Mucosa of descending colon (tissue), 3 donors: ENCODE results near the gene ASB7. TPM values are rescaled to one million over a fixed set of nuclear protein-coding genes. Genes with fewer than 3 reads are reported as not detected.
A peak's percentile ranks its signal among the peaks of the same experiment; 100 is the strongest.

ENCODE experiments used
- ATAC-seq: fragments of 200-7000 bp; cut with Tn5 transposase; one replicate; pipeline ENCODE4 v1.9.1; 2020; ENCODE audit warnings: mild to moderate bottlenecking, moderate library complexity
- DNase-seq, 3 donors: peaks; one replicate each; pipeline ENCODE4 v3.0.0-alpha.2; 2020
- H3K36me3 ChIP-seq: fragments of 200-600 bp; one replicate; pipeline ENCODE4 v1.8.0; 2021; ENCODE audit warnings: low read depth, mild to moderate bottlenecking
- H3K4me1 ChIP-seq: fragments of 200-600 bp; one replicate; pipeline ENCODE4 v1.8.0; 2021; ENCODE audit warnings: low read depth, mild to moderate bottlenecking
- H3K4me3 ChIP-seq: fragments of 200-600 bp; one replicate; pipeline ENCODE4 v1.8.0; 2021; ENCODE audit warnings: mild to moderate bottlenecking
- H3K9me3 ChIP-seq: fragments of 200-600 bp; one replicate; pipeline ENCODE4 v1.8.0; 2021; ENCODE audit warnings: mild to moderate bottlenecking
- CTCF ChIP-seq: fragments of 200-600 bp; IDR thresholded peaks from one replicate; pipeline ENCODE4 v1.8.0; 2022; ENCODE audit warnings: antibody characterized with exemption, mild to moderate bottlenecking
- intact Hi-C, 2 donors: fragments of 100-400 bp; cut with DNase I in 1 of 2; cut with micrococcal nuclease in 1 of 2; formaldehyde crosslinking; loops; one replicate each; pipeline versions ENCODE4 v1.11.0 to v1.11.1; 2022; cut with DNase I, micrococcal nuclease
- long read RNA-seq, 2 donors: library from polyadenylated mRNA; unstranded; transcript quantifications; one replicate each; pipeline ENCODE4 v2.0.0, GENCODE V29; 2019 to 2021
- total RNA-seq, 3 donors: library from RNA; stranded (reverse); fragmentation: NEBNext Ultra II Directional in 2 of 3; extraction: Animal tissue kit (Norgen Biotek cat#: 25700) in 2 of 3; gene quantifications; one replicate each; pipeline versions ENCODE4 v1.2.1 to v1.2.4, GENCODE V29; 2021 to 2023
- donor health status: DM: no; HTN: no; CAD: no; lungs with moderate emphysema.
- donor health status: DM: no; HTN: no; CAD: no.
- donor health status: DM: no; HTN: yes; CAD: no.

ASB7 gene
- 10 to 100 TPM; 20.1 to 23.5 (median 22.2) TPM for total RNA-seq
- long read RNA-seq, donor 1, full-length matches to known transcripts, result 12 of 14 reads
- long read RNA-seq, donor 1, partial matches to known transcripts, result 2 of 14 reads
- long read RNA-seq, donor 1, other reads (novel, unspliced or antisense), result 0 of 14 reads
- long read RNA-seq, donor 2, partial matches to known transcripts, result 0 of 1 reads
- long read RNA-seq, donor 2, other reads (novel, unspliced or antisense), result 0 of 1 reads

- no peak for TF ChIP-seq CTCF
- peaks cover 17% of the 10 kb centered on the region for H3K4me1 ChIP-seq
- H3K36me3 ChIP-seq, result no peaks in the 10 kb centered on the region
- peak within 1 kb of the TSS; percentile 66 for H3K4me3 ChIP-seq
- no peaks in the 10 kb centered on the region for H3K9me3 ChIP-seq
- ATAC-seq (peak; percentile 95), DNase-seq (peak; percentile 100)
- intact Hi-C loops, result no loop called here
These were observed at the start of gene ASB7, which contains the start of gene LINS1 for GRCh38 chr15:100602064-100602822. TSS of gene ASB7 (plus strand) at chr15:100602589. CDS start at chr15:100612217, 9,628 bp downstream. TSS of gene LINS1 (minus strand) at chr15:100602184. CDS start at chr15:100580842, 21,342 bp downstream.

GRCh38 chr15:100553468-100553867, 48.9 kb upstream of the ASB7 start:
- intact Hi-C loops, result no loop called here
- H3K9me3 ChIP-seq, result no peaks in the 10 kb centered on the region

GRCh38 chr15:100558771-100559254, 43.6 kb upstream of the ASB7 start:
- H3K36me3 ChIP-seq, result no peaks in the 10 kb centered on the region
- no peak overlapping the region for H3K4me3 ChIP-seq
- ATAC-seq, result no peak
- H3K4me1 ChIP-seq, result no peaks in the 10 kb centered on the region
- no peak for TF ChIP-seq CTCF
- H3K9me3 ChIP-seq, result no peaks in the 10 kb centered on the region
- DNase-seq, result no peak
- intact Hi-C loops, result no loop called here

More at GRCh38 chr15:100553468-100553867, 48.9 kb upstream of the ASB7 start:
- no peak for TF ChIP-seq CTCF
- Histone ChIP-seq H3K4me3 (no peak overlapping the region), H3K4me1 (no peaks in the 10 kb centered on the region), H3K36me3 (no peaks in the 10 kb centered on the region)
- ATAC-seq (no peak), DNase-seq (no peak)

GRCh38 chr15:100559330-100559729, 43.1 kb upstream of the ASB7 start:
- intact Hi-C loops, result no loop called here
- Histone ChIP-seq H3K36me3 (no peaks in the 10 kb centered on the region), H3K4me3 (no peak overlapping the region), H3K4me1 (no peaks in the 10 kb centered on the region), H3K9me3 (no peaks in the 10 kb centered on the region)
- DNase-seq (peak in 1 of 3 donors; percentile 36), ATAC-seq (peak; percentile 49)
- no peak for TF ChIP-seq CTCF

- no peak for ATAC-seq
These were observed 42.1 kb upstream of the ASB7 start for GRCh38 chr15:100560323-100560722.

More at GRCh38 chr15:100560323-100560722, 42.1 kb upstream of the ASB7 start:
- Histone ChIP-seq H3K36me3 (no peaks in the 10 kb centered on the region), H3K4me3 (no peak overlapping the region), H3K9me3 (no peaks in the 10 kb centered on the region), H3K4me1 (no peaks in the 10 kb centered on the region)
- DNase-seq, result no peak
- intact Hi-C loops, result loop anchor here (10.0 kb wide), 2 partner anchors 206 to 216 kb away; partner anchors contain the start of gene ADAMTS17 (in 1 of the 2)
- no peak for TF ChIP-seq CTCF
